ENCODE data around the gene ABLIM2. TPM values are rescaled to one million over a fixed set of nuclear protein-coding genes. Genes with fewer than 3 reads are reported as not detected.

Gene ABLIM2
- total RNA-seq, 1 experiment from 2014 or later = 1.0 TPM

- no peak overlapping the region for H3K18ac ChIP-seq (ENCODE audit: insufficient read length, low read depth, low read length)
- H3K36me3 Mint-ChIP-seq (ENCODE audit: insufficient read depth in 1 of 3, low read depth in 3 of 3) = no peaks in the 10 kb centered on the region; a peak in 1 of 7 replicates
- H3K27ac ChIP-seq (ENCODE audit: insufficient read length, low read depth, low read length) = no peak overlapping the region
- no peak overlapping the region for H3K23ac ChIP-seq (ENCODE audit: insufficient read length, low read depth, low read length)
- WGBS (ENCODE audit: extremely low coverage, insufficient read length, low lambda C conversion rate) = no CpG with 5 or more reads among the region's 8 CpGs
- no peaks in the 10 kb centered on the region for H3K79me1 ChIP-seq (ENCODE audit: insufficient read depth, low read depth, low read length, poor library complexity, severe bottlenecking)
- no peak overlapping the region for H3K4me3 Mint-ChIP-seq
- H3K23me2 ChIP-seq (ENCODE audit: insufficient read length, low read depth, low read length, poor library complexity, severe bottlenecking) = no peaks in the 10 kb centered on the region
- H2AK5ac ChIP-seq (ENCODE audit: insufficient read length, low read length) = no peak overlapping the region
- no peak overlapping the region for H3K56ac ChIP-seq (ENCODE audit: insufficient read length, low read depth, low read length)
- no peak overlapping the region for H3K9ac ChIP-seq (ENCODE audit: extremely low read depth, insufficient read length, low read length)
- no peak overlapping the region for H3T11ph ChIP-seq (ENCODE audit: low read length)
- H3K27ac Mint-ChIP-seq = no peak overlapping the region
- H3K9me3 Mint-ChIP-seq = no peaks in the 10 kb centered on the region
- no peaks in the 10 kb centered on the region for H4K20me1 ChIP-seq (ENCODE audit: control insufficient read depth, insufficient read depth, insufficient read length)
- peaks cover 18 to 29% of the 10 kb centered on the region in 2 experiments for H3K4me1 Mint-ChIP-seq
- no peaks in the 10 kb centered on the region for H3K27me3 ChIP-seq (ENCODE audit: insufficient read depth, low read length)
- no peak for DNase-seq
- TF ChIP-seq CTCF (conservative IDR thresholded peaks at IDR 0.05) = no peak
- no peak overlapping the region for H3K4me2 ChIP-seq (ENCODE audit: insufficient read depth, insufficient read length, low read length)
- H3K79me2 ChIP-seq (ENCODE audit: insufficient read depth, low read length) = no peaks in the 10 kb centered on the region
- H4K8ac ChIP-seq (replicated peaks; ENCODE audit: insufficient read length, low read depth, low read length) = no peak overlapping the region
- H2BK12ac ChIP-seq (ENCODE audit: insufficient read length, low read depth, low read length) = no peak overlapping the region
- H2AFZ ChIP-seq (ENCODE audit: low read length) = no peak overlapping the region
- no peak overlapping the region for H2BK20ac ChIP-seq (ENCODE audit: low read depth, low read length, poor library complexity, severe bottlenecking)
- no peak overlapping the region for H2BK120ac ChIP-seq (ENCODE audit: low read depth, low read length, poor library complexity, severe bottlenecking)
- H3K4me1 ChIP-seq (ENCODE audit: insufficient read depth, low read length) = peaks cover 2% of the 10 kb centered on the region; the same call in 1 of the 2 replicates
- H3K4ac ChIP-seq (ENCODE audit: low read depth, low read length) = no peak overlapping the region
- H3K14ac ChIP-seq (ENCODE audit: insufficient read depth, low read length) = no peak overlapping the region
- H2BK15ac ChIP-seq (ENCODE audit: low read depth, low read length) = no peak overlapping the region
- no peaks in the 10 kb centered on the region for H3K9me3 ChIP-seq (ENCODE audit: control insufficient read depth, low read depth, low read length)
- H2BK5ac ChIP-seq (ENCODE audit: insufficient read length, low read length) = no peak overlapping the region
- no peaks in the 10 kb centered on the region for H3K27me3 Mint-ChIP-seq (ENCODE audit: low read depth)
- no peak overlapping the region for H4K5ac ChIP-seq (ENCODE audit: insufficient read length, low read depth, low read length)
- H4K91ac ChIP-seq (ENCODE audit: insufficient read length, low read depth, low read length) = no peak overlapping the region
Measured at GRCh38 chr4:8078610-8079015, 80.0 kb downstream of the ABLIM2 start.
